OCI-LY1 (cell line): ENCODE data around the gene CD101.

ENCODE experiments used
- H2AFZ ChIP-seq: fragments of 200-600 bp; sonication (generic), shearing (Covaris generic); 2 replicates; pipeline ENCODE4 v1.6.0; 2014; ENCODE audit warnings: antibody characterized with exemption, mild to moderate bottlenecking, low read length
- H3F3A ChIP-seq: fragments of 200-600 bp; sonication (generic), shearing (Covaris generic); 2 replicates; pipeline ENCODE4 v1.6.0; 2014; ENCODE audit warnings: mild to moderate bottlenecking, antibody characterized with exemption, low read length, moderate library complexity; ENCODE audit not compliant: insufficient read depth
- H3K27ac ChIP-seq: fragments of 200-600 bp; sonication (generic); 2 replicates; pipeline ENCODE4 v1.5.1; 2014; ENCODE audit warnings: low read length, mixed run types, mild to moderate bottlenecking, low read depth; ENCODE audit not compliant: poor library complexity, severe bottlenecking
- H3K27me3 ChIP-seq: fragments of 200-600 bp; sonication (generic); 2 replicates; pipeline ENCODE4 v1.6.0; 2014; ENCODE audit warnings: antibody characterized with exemption, mild to moderate bottlenecking, low read length, moderate library complexity; ENCODE audit not compliant: insufficient read depth
- H3K36me3 ChIP-seq: fragments of 200-600 bp; sonication (generic); 2 replicates; pipeline ENCODE4 v1.6.1; 2014; ENCODE audit warnings: mild to moderate bottlenecking, antibody characterized with exemption, low read length, moderate library complexity, mixed read lengths; ENCODE audit not compliant: insufficient read depth
- H3K4me1 ChIP-seq: fragments of 200-600 bp; sonication (generic); 2 replicates; pipeline ENCODE4 v1.5.1; 2014; ENCODE audit warnings: mild to moderate bottlenecking, low read length, moderate library complexity; ENCODE audit not compliant: insufficient read depth, severe bottlenecking
- H3K4me2 ChIP-seq: fragments of 200-600 bp; sonication (generic), shearing (Covaris generic); 2 replicates; pipeline ENCODE4 v1.6.1; 2014; ENCODE audit warnings: low read length
- H3K4me3 ChIP-seq: fragments of 200-600 bp; sonication (generic); 2 replicates; pipeline ENCODE4 v1.5.1; 2014; ENCODE audit warnings: low read length, low read depth, mild to moderate bottlenecking, mixed read lengths; ENCODE audit not compliant: poor library complexity, severe bottlenecking
- H3K79me2 ChIP-seq: fragments of 200-600 bp; shearing (Covaris generic); 2 replicates; pipeline ENCODE4 v1.6.1; 2016; ENCODE audit warnings: mixed run types, low read length, mixed read lengths; ENCODE audit not compliant: insufficient read depth
- H3K9ac ChIP-seq: fragments of 200-600 bp; sonication (generic), shearing (Covaris generic); 2 replicates; pipeline ENCODE4 v1.6.1; 2014; ENCODE audit warnings: mild to moderate bottlenecking, low read length, mixed read lengths
- H3K9me2 ChIP-seq: fragments of 200-600 bp; sonication (generic), shearing (Covaris generic); 2 replicates; pipeline ENCODE4 v1.6.1; 2014; ENCODE audit warnings: low read depth, mild to moderate bottlenecking, low read length, mixed read lengths
- H3K9me3 ChIP-seq: fragments of 200-600 bp; shearing (Covaris generic); 2 replicates; pipeline ENCODE4 v1.6.1; 2014; ENCODE audit warnings: low read length, mixed read lengths
- H4K20me1 ChIP-seq: fragments of 200-600 bp; sonication (generic), shearing (Covaris generic); 2 replicates; pipeline ENCODE4 v1.6.0; 2016; ENCODE audit warnings: mild to moderate bottlenecking, low read length; ENCODE audit not compliant: insufficient read depth
- EZH2 ChIP-seq: fragments of 200-600 bp; sonication (generic), shearing (Covaris generic); IDR thresholded peaks from 2 replicates; pipeline ENCODE4 v1.8.0; 2017; ENCODE audit warnings: borderline replicate concordance, mixed run types, mild to moderate bottlenecking, antibody characterized with exemption, low read length, moderate library complexity, mixed read lengths
- TF ChIP-seq, protein P1 (sequence below): fragments of 200-600 bp; sonication (generic), shearing (Covaris generic); IDR thresholded peaks from 2 replicates; pipeline ENCODE4 v1.5.1; 2017; ENCODE audit warnings: mild to moderate bottlenecking, antibody characterized with exemption, low read length, moderate library complexity, mixed read lengths

The CD101 gene, protein sequence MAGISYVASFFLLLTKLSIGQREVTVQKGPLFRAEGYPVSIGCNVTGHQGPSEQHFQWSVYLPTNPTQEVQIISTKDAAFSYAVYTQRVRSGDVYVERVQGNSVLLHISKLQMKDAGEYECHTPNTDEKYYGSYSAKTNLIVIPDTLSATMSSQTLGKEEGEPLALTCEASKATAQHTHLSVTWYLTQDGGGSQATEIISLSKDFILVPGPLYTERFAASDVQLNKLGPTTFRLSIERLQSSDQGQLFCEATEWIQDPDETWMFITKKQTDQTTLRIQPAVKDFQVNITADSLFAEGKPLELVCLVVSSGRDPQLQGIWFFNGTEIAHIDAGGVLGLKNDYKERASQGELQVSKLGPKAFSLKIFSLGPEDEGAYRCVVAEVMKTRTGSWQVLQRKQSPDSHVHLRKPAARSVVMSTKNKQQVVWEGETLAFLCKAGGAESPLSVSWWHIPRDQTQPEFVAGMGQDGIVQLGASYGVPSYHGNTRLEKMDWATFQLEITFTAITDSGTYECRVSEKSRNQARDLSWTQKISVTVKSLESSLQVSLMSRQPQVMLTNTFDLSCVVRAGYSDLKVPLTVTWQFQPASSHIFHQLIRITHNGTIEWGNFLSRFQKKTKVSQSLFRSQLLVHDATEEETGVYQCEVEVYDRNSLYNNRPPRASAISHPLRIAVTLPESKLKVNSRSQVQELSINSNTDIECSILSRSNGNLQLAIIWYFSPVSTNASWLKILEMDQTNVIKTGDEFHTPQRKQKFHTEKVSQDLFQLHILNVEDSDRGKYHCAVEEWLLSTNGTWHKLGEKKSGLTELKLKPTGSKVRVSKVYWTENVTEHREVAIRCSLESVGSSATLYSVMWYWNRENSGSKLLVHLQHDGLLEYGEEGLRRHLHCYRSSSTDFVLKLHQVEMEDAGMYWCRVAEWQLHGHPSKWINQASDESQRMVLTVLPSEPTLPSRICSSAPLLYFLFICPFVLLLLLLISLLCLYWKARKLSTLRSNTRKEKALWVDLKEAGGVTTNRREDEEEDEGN

DNA sequence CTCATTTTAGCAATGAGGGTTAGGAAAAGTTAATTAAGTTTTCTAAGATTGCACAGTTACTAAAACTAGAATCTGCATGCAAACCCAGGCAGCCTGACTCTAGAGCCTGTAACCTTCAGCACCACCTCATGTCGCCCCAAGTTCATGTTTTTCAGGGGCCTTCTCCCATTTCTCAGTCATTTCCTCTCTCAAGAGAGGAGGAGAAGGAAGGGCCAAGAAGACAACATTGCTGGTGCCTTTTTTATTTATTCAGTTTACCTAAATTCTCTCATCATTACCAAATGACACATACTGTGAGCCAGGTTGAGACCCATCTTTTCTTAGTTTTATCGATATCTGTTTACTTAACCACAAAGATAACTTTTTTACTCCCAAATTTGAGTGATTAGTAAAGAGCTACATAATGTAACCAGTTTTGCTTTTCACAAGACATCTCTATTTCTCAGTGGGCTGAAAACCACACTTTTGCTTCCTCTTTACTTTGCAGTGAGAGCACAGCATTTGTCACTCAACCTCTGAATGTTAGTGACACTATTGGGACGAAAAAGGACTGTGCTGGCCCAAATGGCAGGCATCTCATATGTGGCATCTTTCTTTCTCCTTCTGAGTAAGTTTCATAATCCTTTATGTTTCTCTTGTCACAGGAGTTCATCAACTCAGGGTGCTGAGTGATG lies at the start of gene CD101:
CD101 (plus strand) TSS at position 507 of the 674 bp plus-strand sequence; CDS start at position 565, 58 bp downstream.
- Histone ChIP-seq H3K4me3 (no peak within 1 kb of the TSS), H3K27ac (no peak within 1 kb of the TSS), H3K79me2 (no peaks in the 10 kb centered on the region), H4K20me1 (no peaks in the 10 kb centered on the region), H3K9ac (no peak within 1 kb of the TSS), H3K4me1 (no peaks in the 10 kb centered on the region), H3K4me2 (no peak within 1 kb of the TSS), H3K9me3 (no peaks in the 10 kb centered on the region), H3K9me2 (no peaks in the 10 kb centered on the region), H2AFZ (no peak within 1 kb of the TSS), H3K27me3 (no peaks in the 10 kb centered on the region), H3K36me3 (no peaks in the 10 kb centered on the region), H3F3A (no peaks in the 10 kb centered on the region)
- no peak for TF ChIP-seq EZH2
- TF ChIP-seq, protein P1, sequence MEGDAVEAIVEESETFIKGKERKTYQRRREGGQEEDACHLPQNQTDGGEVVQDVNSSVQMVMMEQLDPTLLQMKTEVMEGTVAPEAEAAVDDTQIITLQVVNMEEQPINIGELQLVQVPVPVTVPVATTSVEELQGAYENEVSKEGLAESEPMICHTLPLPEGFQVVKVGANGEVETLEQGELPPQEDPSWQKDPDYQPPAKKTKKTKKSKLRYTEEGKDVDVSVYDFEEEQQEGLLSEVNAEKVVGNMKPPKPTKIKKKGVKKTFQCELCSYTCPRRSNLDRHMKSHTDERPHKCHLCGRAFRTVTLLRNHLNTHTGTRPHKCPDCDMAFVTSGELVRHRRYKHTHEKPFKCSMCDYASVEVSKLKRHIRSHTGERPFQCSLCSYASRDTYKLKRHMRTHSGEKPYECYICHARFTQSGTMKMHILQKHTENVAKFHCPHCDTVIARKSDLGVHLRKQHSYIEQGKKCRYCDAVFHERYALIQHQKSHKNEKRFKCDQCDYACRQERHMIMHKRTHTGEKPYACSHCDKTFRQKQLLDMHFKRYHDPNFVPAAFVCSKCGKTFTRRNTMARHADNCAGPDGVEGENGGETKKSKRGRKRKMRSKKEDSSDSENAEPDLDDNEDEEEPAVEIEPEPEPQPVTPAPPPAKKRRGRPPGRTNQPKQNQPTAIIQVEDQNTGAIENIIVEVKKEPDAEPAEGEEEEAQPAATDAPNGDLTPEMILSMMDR = no peak

DNA sequence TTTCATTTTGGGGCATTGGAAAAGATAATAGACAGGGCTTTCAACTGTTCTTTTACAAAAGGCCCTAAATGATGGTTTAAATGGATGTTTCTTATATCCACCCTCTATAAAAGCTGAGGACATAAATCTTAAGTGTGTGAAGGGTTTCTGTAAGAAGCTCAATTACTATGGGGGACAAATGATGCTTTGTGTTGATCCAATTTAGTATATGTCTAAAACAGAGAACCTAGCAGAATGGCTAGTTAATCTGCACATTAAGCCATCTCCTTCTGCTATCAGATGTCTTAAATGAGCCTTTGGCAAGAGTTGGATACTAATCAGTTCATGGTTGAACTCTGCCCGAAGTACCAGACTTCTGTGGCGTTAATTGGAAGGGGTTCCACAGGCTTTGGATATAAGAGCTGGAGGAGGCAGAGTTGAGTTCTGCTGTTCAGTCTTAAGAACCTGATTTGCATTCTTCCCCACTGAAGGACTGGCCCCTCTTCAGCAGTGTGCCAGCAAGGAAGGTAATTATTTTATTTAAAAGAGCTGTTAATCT lies 48.8 kb upstream of the CD101 start:
- Histone ChIP-seq H3K79me2 (no peaks in the 10 kb centered on the region), H3K9me3 (no peaks in the 10 kb centered on the region), H3K27me3 (no peaks in the 10 kb centered on the region; the same call in 1 of the 2 replicates), H3K36me3 (no peaks in the 10 kb centered on the region), H3F3A (no peaks in the 10 kb centered on the region), H2AFZ (no peak overlapping the region), H3K9ac (no peak overlapping the region), H3K4me1 (no peaks in the 10 kb centered on the region), H3K9me2 (no peaks in the 10 kb centered on the region), H3K27ac (no peak overlapping the region), H3K4me2 (no peak overlapping the region), H3K4me3 (no peak overlapping the region), H4K20me1 (no peaks in the 10 kb centered on the region)
- TF ChIP-seq, protein P1 = no peak
- TF ChIP-seq EZH2 = no peak

DNA sequence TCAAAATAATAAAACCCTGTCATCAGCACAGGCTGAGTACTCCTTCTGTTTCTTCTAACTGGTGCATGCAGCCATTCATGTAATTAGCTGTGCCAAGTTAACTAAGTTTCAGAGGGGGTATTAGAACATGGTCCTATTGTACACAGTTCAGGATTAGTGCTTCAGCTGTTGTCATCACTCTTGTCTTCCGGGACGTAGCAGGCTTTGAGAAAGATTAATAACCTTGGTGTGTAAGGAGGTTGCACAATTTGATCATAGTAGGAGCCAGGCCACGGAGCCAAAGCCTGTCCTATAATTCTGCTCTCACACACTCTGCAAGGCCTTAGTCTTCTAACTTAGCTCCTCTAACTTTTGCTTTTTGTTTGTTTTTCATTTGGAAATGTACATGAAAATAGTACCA lies 47.1 kb upstream of the CD101 start:
- TF ChIP-seq, protein P1 = no peak
- TF ChIP-seq EZH2 = no peak
- H3K4me3 ChIP-seq = no peak overlapping the region
- H3K9me3 ChIP-seq = no peaks in the 10 kb centered on the region
- H3F3A ChIP-seq = no peaks in the 10 kb centered on the region
- no peaks in the 10 kb centered on the region for H3K79me2 ChIP-seq
- no peaks in the 10 kb centered on the region for H3K36me3 ChIP-seq
- H3K9me2 ChIP-seq = no peaks in the 10 kb centered on the region
- H3K27me3 ChIP-seq = no peaks in the 10 kb centered on the region; the same call in 1 of the 2 replicates
- H4K20me1 ChIP-seq = no peaks in the 10 kb centered on the region
- no peak overlapping the region for H2AFZ ChIP-seq
- no peak overlapping the region for H3K9ac ChIP-seq
- H3K4me1 ChIP-seq = no peaks in the 10 kb centered on the region
- H3K4me2 ChIP-seq = no peak overlapping the region
- no peak overlapping the region for H3K27ac ChIP-seq
